Esophagus squamous epithelium (tissue), 5 donors: ENCODE measurements around the gene NOL4L. TPM values are rescaled to one million over a fixed set of nuclear protein-coding genes. Genes with fewer than 3 reads are reported as not detected.
"Not testable (repeated sequence)": the region's sequence is repeated elsewhere in the genome, so short reads cannot be mapped to it uniquely, and the experiment has no call there.

Experiments
- DNase-seq: peaks from one replicate; lab custom pipeline; 2025; lab: John Stamatoyannopoulos, UW
- H3K27ac ChIP-seq, 4 donors: fragments of 200-600 bp; sonication (generic); one replicate each; pipeline ENCODE4 v1.5.1; 2016 to 2019; ENCODE audit warnings: mild to moderate bottlenecking in 1 of 4
- H3K27me3 ChIP-seq, 4 donors: fragments of 200-600 bp; sonication (generic); 1 replicate in 3 of 4; 2 replicates in 1 of 4; pipeline versions ENCODE4 v1.5.1 to v1.6.0; 2017 to 2021; ENCODE audit warnings: antibody characterized with exemption in 1 of 4
- H3K36me3 ChIP-seq, 3 donors: fragments of 200-600 bp; sonication (generic); one replicate each; pipeline ENCODE4 v1.5.1; 2016 to 2019
- H3K4me1 ChIP-seq, 3 donors: fragments of 200-600 bp; sonication (generic); one replicate each; pipeline ENCODE4 v1.5.1; 2017 to 2019
- H3K4me3 ChIP-seq, 4 donors: fragments of 200-600 bp; sonication (generic); 1 replicate in 3 of 4; 2 replicates in 1 of 4; pipeline ENCODE4 v1.5.1; 2016 to 2019; ENCODE audit warnings: mild to moderate bottlenecking in 2 of 4, moderate library complexity in 1 of 4
- H3K9me3 ChIP-seq, 3 donors: fragments of 200-600 bp; sonication (generic); one replicate each; pipeline ENCODE4 v1.5.1; 2016 to 2019
- POLR2A ChIP-seq, 4 donors: fragments of 450-650 bp; IDR thresholded peaks; one replicate each; pipeline ENCODE4 v1.6.1; 2017; ENCODE audit warnings: antibody characterized with exemption in 4 of 4, mild to moderate bottlenecking in 4 of 4, moderate library complexity in 3 of 4
- WGBS, 2 donors: methylation state at CpG; one replicate each; pipeline ENCODE4 v1.1.5; 2018; 5-methylcytosine and 5-hydroxymethylcytosine counted together
- intact Hi-C: fragments of 100-400 bp; cut with DNase I; formaldehyde crosslinking; loops from one replicate; pipeline ENCODE4 v1.15.0; 2022
- total RNA-seq, 4 donors: library from RNA; depleted of rRNA; stranded (reverse); fragments of >200 nt; gene quantifications; one replicate each; pipeline ENCODE4 v1.1.0, GENCODE V29; 2016
- TF ChIP-seq, protein P1 (sequence below), 6 experiments: fragments of 450-650 bp in 4 of 6; fragments of 200-600 bp in 2 of 6; sonication (generic) in 2 of 6; IDR thresholded peaks; one replicate each; pipeline ENCODE4 v1.5.1; 2016 to 2019; ENCODE audit warnings: antibody characterized with exemption in 6 of 6, mild to moderate bottlenecking in 4 of 6, moderate library complexity in 4 of 6
- donor health status: DM: yes; HTN: yes; CAD: no.

The NOL4L gene
- total RNA-seq, 4 donors from 2014 or later: 1.5 to 5.1 (median 3.0) TPM

DNA sequence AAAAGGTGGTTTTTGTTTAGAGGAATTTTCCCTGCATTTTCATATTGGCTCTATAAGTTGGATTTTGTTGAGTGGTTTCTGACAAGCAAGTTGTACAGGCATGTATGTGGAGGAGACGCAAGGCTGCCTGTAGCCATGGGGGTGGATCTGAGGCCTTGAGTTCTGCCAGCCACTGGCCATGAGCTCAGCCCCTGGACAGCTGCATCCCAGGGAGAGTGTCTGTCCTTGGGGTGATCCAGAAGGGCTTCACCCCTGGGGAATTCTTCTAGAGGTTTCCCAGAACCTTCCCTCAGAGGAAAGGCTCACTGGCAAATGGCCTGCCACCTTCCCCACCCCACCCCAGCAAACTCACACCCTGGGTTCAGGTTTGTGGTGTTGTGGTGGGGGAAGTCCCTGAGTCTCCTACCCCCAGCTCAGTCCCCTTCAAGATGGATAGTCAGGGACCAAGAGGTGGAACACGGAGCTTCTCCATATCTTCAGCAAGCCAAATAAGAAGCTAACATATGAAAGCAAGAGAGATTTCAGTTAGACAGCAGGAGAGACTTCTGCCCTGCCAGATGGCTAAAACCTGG lies 11.6 kb upstream of the NOL4L start:
- no peak overlapping the region for H3K27ac ChIP-seq
- no peaks in the 10 kb centered on the region for H3K4me1 ChIP-seq
- H3K4me3 ChIP-seq: no peak overlapping the region
- no peaks in the 10 kb centered on the region for H3K27me3 ChIP-seq
- no peaks in the 10 kb centered on the region for H3K36me3 ChIP-seq
- intact Hi-C loops: no loop called here
- TF ChIP-seq, protein P1, sequence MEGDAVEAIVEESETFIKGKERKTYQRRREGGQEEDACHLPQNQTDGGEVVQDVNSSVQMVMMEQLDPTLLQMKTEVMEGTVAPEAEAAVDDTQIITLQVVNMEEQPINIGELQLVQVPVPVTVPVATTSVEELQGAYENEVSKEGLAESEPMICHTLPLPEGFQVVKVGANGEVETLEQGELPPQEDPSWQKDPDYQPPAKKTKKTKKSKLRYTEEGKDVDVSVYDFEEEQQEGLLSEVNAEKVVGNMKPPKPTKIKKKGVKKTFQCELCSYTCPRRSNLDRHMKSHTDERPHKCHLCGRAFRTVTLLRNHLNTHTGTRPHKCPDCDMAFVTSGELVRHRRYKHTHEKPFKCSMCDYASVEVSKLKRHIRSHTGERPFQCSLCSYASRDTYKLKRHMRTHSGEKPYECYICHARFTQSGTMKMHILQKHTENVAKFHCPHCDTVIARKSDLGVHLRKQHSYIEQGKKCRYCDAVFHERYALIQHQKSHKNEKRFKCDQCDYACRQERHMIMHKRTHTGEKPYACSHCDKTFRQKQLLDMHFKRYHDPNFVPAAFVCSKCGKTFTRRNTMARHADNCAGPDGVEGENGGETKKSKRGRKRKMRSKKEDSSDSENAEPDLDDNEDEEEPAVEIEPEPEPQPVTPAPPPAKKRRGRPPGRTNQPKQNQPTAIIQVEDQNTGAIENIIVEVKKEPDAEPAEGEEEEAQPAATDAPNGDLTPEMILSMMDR (IDR thresholded peaks at IDR 0.05): no peak
- TF ChIP-seq POLR2A (IDR thresholded peaks at IDR 0.05): no peak
- WGBS, 2 donors: 43 to 100% methylated on average over 1 of the region's 2 CpGs
- no peaks in the 10 kb centered on the region for H3K9me3 ChIP-seq
- no peak for DNase-seq

GRCh38 chr20:32595143-32595542 lies 10.0 kb upstream of the NOL4L start:
- Histone ChIP-seq H3K27me3 (peaks cover 0 to 6% (median 0%) of the 10 kb centered on the region in 4 donors), H3K9me3 (no peaks in the 10 kb centered on the region), H3K27ac (no peak overlapping the region), H3K4me3 (no peak overlapping the region), H3K4me1 (no peaks in the 10 kb centered on the region), H3K36me3 (no peaks in the 10 kb centered on the region)
- WGBS, 2 donors: 81 to 85% methylated on average over 3 to 4 of the region's 4 CpGs
- TF ChIP-seq, protein P1 (IDR thresholded peaks at IDR 0.05): no peak
- TF ChIP-seq POLR2A (IDR thresholded peaks at IDR 0.05): no peak
- intact Hi-C loops: no loop called here
- DNase-seq: no peak

DNA sequence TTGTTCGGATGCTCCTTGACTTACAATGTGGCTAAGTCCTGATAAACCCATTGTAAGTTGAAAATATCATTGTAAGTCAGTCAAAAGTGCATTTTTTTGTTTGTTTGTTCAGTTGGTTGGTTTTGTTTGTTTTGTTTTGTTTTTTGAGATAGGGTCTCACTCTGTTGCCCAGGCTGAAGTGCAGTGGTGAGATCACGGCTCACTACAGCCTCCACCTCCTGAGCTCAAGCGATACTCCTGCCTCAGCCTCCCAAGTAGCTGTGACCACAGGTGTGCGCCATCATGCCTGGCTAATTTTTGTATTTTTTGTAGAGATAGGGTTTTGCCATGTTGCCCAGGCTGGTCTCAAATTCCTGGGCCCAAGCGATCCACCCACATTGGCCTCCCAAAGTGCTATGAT lies 9.5 kb upstream of the NOL4L start:
- H3K27me3 ChIP-seq, H3K4me1 ChIP-seq, H3K4me3 ChIP-seq, H3K27ac ChIP-seq, intact Hi-C loops, H3K9me3 ChIP-seq, DNase-seq, H3K36me3 ChIP-seq: not testable (repeated sequence)
- WGBS, 2 donors: 94 to 96% methylated on average over 4 to 5 of the region's 5 CpGs

DNA sequence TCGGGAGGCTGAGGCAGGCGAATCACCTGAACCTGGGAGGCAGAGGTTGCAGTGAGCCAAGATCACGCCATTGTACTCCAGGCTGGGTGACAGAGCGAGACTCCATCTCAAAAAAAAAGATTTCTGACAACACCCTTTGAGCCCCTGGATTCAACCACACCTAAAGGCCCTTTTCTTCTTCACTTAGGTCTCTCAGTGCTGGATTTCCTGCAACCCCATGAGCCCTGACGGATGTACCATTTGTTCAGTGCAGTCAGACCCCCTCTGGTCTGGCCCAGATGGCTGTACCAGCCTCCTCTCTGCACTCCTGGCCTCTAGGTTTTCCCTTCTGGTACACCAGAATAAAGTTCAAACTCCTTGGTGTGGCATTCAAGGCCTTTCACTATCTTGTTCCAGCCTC lies 9.1 kb upstream of the NOL4L start:
- Histone ChIP-seq H3K9me3 (no peaks in the 10 kb centered on the region), H3K36me3 (no peaks in the 10 kb centered on the region), H3K27ac (no peak overlapping the region), H3K4me1 (no peaks in the 10 kb centered on the region), H3K4me3 (no peak overlapping the region), H3K27me3 (peaks cover 0 to 13% (median 0%) of the 10 kb centered on the region in 4 donors)
- intact Hi-C loops: no loop called here
- WGBS, 2 donors: 93 to 100% methylated on average over 3 to 4 of the region's 5 CpGs
- TF ChIP-seq, protein P1 (IDR thresholded peaks at IDR 0.05): no peak
- TF ChIP-seq POLR2A (IDR thresholded peaks at IDR 0.05): no peak
- no peak for DNase-seq

DNA sequence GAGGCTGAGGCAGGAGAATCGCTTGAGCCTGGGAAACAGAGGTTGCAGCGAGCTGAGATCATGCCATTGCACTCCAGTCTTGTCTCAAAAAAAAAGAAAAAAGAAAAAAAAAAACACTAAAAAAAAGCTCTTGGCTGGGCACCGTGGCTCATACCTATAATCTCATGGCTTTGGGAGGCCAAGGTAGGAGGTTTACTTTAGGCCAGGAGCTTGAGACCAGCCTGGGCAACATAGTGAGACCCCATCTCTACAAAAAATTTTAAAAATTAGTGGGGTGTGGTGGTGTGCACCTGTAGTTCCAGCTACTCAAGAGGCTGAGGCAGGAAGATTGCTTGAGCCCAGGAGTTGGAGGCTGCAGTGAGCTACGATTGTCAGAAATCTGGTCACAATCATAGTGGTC lies 7.5 kb upstream of the NOL4L start:
- H3K4me1 ChIP-seq, H3K27ac ChIP-seq, H3K9me3 ChIP-seq, H3K4me3 ChIP-seq, DNase-seq, intact Hi-C loops, H3K36me3 ChIP-seq: not testable (repeated sequence)
- 89 to 96% methylated on average over 4 of the region's 4 CpGs for WGBS, 2 donors
- H3K27me3 ChIP-seq: peaks cover 0 to 29% (median 0%) of the 10 kb centered on the region in 4 donors

GRCh38 chr20:32592022-32592421 lies 6.9 kb upstream of the NOL4L start:
- DNase-seq: no peak

More at GRCh38 chr20:32592022-32592421, 6.9 kb upstream of the NOL4L start:
- Histone ChIP-seq H3K27me3 (peaks cover 0 to 35% (median 0%) of the 10 kb centered on the region in 4 donors), H3K4me3 (no peak overlapping the region), H3K9me3 (no peaks in the 10 kb centered on the region), H3K4me1 (no peaks in the 10 kb centered on the region), H3K36me3 (no peaks in the 10 kb centered on the region), H3K27ac (no peak overlapping the region)
- intact Hi-C loops: no loop called here
- WGBS, 2 donors: 44 to 88% methylated on average over 1 to 3 of the region's 3 CpGs
- TF ChIP-seq, protein P1 (IDR thresholded peaks at IDR 0.05): no peak
- TF ChIP-seq POLR2A (IDR thresholded peaks at IDR 0.05): no peak
